Motor neuron (in vitro differentiated cells): Measurements from ENCODE around the gene CDK6. TPM values are rescaled to one million over a fixed set of nuclear protein-coding genes. Genes with fewer than 3 reads are reported as not detected.

Source experiments
- ATAC-seq, 8 experiments: fragments of 200-7000 bp; cut with Tn5 transposase; replicated peaks in 6 of 8; 2 replicates each; pipeline ENCODE4 v1.8.0; 2021; ENCODE audit warnings: mild to moderate bottlenecking in 8 of 8, moderate library complexity in 8 of 8
- H3K27ac ChIP-seq, 2 donors: fragments of 250-450 bp; sonication (Bioruptor Pico); 2 replicates each; pipeline ENCODE4 v1.9.0; 2021; ENCODE audit warnings: antibody characterized with exemption in 2 of 2, mild to moderate bottlenecking in 2 of 2, moderate library complexity in 1 of 2
- H3K4me1 ChIP-seq, 2 donors: fragments of 250-450 bp; sonication (Bioruptor Pico); replicated peaks in 1 of 2; 2 replicates each; pipeline ENCODE4 v1.6.1; 2021; ENCODE audit warnings: antibody characterized with exemption in 2 of 2, mild to moderate bottlenecking in 2 of 2, moderate library complexity in 1 of 2
- H3K4me3 ChIP-seq, 5 donors: fragments of 250-450 bp; sonication (Bioruptor Pico); 2 replicates each; pipeline ENCODE4 v1.9.0; 2021; ENCODE audit warnings: antibody characterized with exemption in 5 of 5, mild to moderate bottlenecking in 5 of 5, moderate library complexity in 4 of 5
- WGBS, 10 experiments: fragments of 450-650 bp; shearing (Covaris generic); methylation state at CpG; one replicate each; pipeline ENCODE4 v1.0.0; 2022; 5-methylcytosine and 5-hydroxymethylcytosine counted together
- in situ Hi-C, 9 experiments: fragments of 400-800 bp; cut with MboI; loops; one replicate each; pipeline ENCODE4 v1.15.0; 2021; ENCODE audit warnings: low sequenced_read_pairs in 9 of 9, low pct_unique_long_range_greater_than_20kb in 2 of 9; ENCODE audit not compliant: unreplicated experiment in 9 of 9
- total RNA-seq, 8 experiments: library from RNA; unstranded; fragments of 300-600 nt; gene quantifications; 2 replicates each; pipeline versions ENCODE4 v1.2.3 to v1.2.4, GENCODE V29; 2022

The CDK6 gene
- total RNA-seq, 8 experiments from 2014 or later: 11.2 to 55.2 (median 25.7) TPM

GRCh38 chr7:92833024-92833765 lies 3.2 kb downstream of the CDK6 start:
- H3K27ac ChIP-seq: peak overlapping the region; percentile 42 to 79
- H3K4me1 ChIP-seq: peaks cover 25 to 29% of the 10 kb centered on the region in 2 donors
- in situ Hi-C loops: loop anchor here in 4 of 9 experiments (25.0 kb wide), 3 partner anchors 146 to 221 kb away; no protein-coding TSS in a partner anchor

GRCh38 chr7:92832534-92833023 lies 3.8 kb downstream of the CDK6 start:
- in situ Hi-C loops: loop anchor here in 4 of 9 experiments (25.0 kb wide), 3 partner anchors 145 to 220 kb away; no protein-coding TSS in a partner anchor
- Histone ChIP-seq H3K4me3 (peak overlapping the region; percentile 61 to 84 (median 79)), H3K27ac (peak overlapping the region in 1 of 2 donors; percentile 79), H3K4me1 (peaks cover 25 to 31% of the 10 kb centered on the region in 2 donors)
- no peak for ATAC-seq
- WGBS, 10 experiments: 0 to 19% (median 5%) methylated on average over 3 to 6 of the region's 18 CpGs; no CpG with 5 or more reads in 3 of the 10 experiments

More at GRCh38 chr7:92833024-92833765, 3.2 kb downstream of the CDK6 start:
- ATAC-seq: peak; percentile 30 to 73 (median 64)
- peak overlapping the region; percentile 61 to 84 (median 79) for H3K4me3 ChIP-seq
- 0 to 1% (median 0%) methylated on average over 2 to 29 of the region's 83 CpGs; no CpG with 5 or more reads in 5 of the 10 experiments for WGBS, 10 experiments

GRCh38 chr7:92831716-92832533 lies 4.4 kb downstream of the CDK6 start:
- in situ Hi-C loops: loop anchor here in 4 of 9 experiments (25.0 kb wide), 3 partner anchors 145 to 220 kb away; no protein-coding TSS in a partner anchor

DNA sequence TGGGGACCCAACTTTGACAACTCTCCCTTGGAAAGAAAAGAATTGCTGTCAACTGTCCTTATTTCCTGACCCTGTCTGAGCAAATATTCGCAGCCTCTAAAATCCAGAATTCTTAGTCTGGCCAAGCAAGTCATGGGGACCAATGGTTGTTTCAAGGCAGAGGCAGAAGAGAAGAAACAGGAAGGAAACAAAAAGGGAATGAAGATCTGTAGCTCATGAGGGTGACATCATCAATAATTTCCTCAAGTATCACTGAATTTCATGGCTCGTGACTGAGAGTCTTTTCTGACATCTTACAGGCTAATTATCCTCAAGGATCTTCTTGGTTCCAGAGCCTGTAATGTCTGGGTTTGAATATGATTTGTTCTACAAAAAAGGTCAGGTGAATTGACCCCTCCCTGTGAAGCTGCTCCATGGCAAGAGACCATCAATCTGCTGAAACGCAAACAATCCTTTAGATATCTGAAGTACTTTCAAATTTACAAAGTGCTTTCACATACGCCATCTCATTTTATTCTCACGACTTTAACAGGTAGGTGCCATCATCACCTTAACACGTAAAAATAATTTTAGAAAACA lies 5.8 kb downstream of the CDK6 start:
- 47 to 90% (median 77%) methylated on average over 2 to 6 of the region's 6 CpGs for WGBS, 10 experiments
- H3K27ac ChIP-seq: peak overlapping the region; percentile 22 to 33
- H3K4me3 ChIP-seq: peak overlapping the region in 4 of 5 donors; percentile 61 to 84 (median 78)
- peaks cover 27 to 39% of the 10 kb centered on the region in 2 donors for H3K4me1 ChIP-seq
- in situ Hi-C loops: loop anchor here in 4 of 9 experiments (25.0 kb wide), 3 partner anchors 143 to 218 kb away; no protein-coding TSS in a partner anchor
- ATAC-seq: no peak

More at GRCh38 chr7:92831716-92832533, 4.4 kb downstream of the CDK6 start:
- H3K27ac ChIP-seq: no peak overlapping the region
- 7 to 80% (median 51%) methylated on average over 1 to 7 of the region's 7 CpGs for WGBS, 10 experiments
- H3K4me3 ChIP-seq: peak overlapping the region; percentile 61 to 84 (median 79)
- peak in 1 of 8 experiments; percentile 7 for ATAC-seq
- peaks cover 27 to 36% of the 10 kb centered on the region in 2 donors for H3K4me1 ChIP-seq

- Histone ChIP-seq H3K4me1 (peaks cover 27 to 39% of the 10 kb centered on the region in 2 donors), H3K27ac (peak overlapping the region in 1 of 2 donors; percentile 33), H3K4me3 (peak overlapping the region in 1 of 5 donors; percentile 79)
- WGBS, 10 experiments: 60 to 100% (median 100%) methylated on average over 1 of the region's 1 CpG; no CpG with 5 or more reads in 2 of the 10 experiments
- in situ Hi-C loops: loop anchor here in 4 of 9 experiments (25.0 kb wide), 3 partner anchors 143 to 218 kb away; no protein-coding TSS in a partner anchor
- ATAC-seq: no peak
Measured at GRCh38 chr7:92830027-92830426, 6.3 kb downstream of the CDK6 start.

GRCh38 chr7:92827464-92828120 lies 8.8 kb downstream of the CDK6 start:
- H3K4me1 ChIP-seq: peaks cover 27 to 39% of the 10 kb centered on the region in 2 donors
- H3K27ac ChIP-seq: no peak overlapping the region
- H3K4me3 ChIP-seq: no peak overlapping the region
- WGBS, 10 experiments: 20 to 90% (median 60%) methylated on average over 1 to 3 of the region's 3 CpGs; no CpG with 5 or more reads in 5 of the 10 experiments
- no peak for ATAC-seq
- in situ Hi-C loops: loop anchor here in 4 of 9 experiments (25.0 kb wide), 3 partner anchors 140 to 215 kb away; no protein-coding TSS in a partner anchor

DNA sequence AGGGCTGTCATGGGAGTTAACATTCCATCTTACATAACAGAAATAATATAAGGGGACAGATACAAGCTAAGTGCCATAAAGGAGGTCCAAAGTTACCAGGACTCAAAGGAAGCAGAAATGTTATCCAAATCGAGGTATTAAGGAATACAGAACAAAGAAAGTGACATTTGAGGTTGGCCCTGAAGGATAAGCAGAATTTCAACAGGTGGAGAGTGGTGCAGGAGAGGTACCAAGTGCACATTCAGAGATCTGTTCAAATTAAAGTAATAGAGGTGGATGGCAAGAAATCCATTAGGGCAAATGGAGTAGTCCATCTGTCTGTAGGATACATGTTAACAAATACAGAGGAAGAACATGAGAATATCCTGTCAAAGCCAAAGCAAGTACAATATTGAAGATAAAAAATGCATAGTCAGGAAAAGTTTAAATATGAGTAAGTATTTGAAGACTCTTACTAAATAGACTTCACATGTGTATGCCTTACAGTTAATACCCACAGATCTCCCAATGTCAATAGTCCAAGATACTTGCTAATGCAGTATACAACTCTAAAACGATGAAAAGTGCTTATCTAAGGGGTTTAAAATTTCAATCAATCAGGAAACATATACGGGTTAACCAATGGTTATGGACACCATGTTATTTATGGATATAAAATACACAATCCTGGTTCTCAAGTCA lies 10.0 kb downstream of the CDK6 start:
- ATAC-seq: no peak
- 42 to 97% (median 83%) methylated on average over 1 to 3 of the region's 3 CpGs for whole genome bisulfite sequencing, 10 experiments
- Histone ChIP-seq H3K4me3 (no peak overlapping the region), H3K4me1 (peaks cover 24 to 30% of the 10 kb centered on the region in 2 donors), H3K27ac (no peak overlapping the region)
- in situ Hi-C loops: loop anchor here in 4 of 9 experiments (25.0 kb wide), 3 partner anchors 139 to 214 kb away; no protein-coding TSS in a partner anchor

- WGBS, 10 experiments: 43 to 100% (median 90%) methylated on average over 1 to 3 of the region's 3 CpGs
- Histone ChIP-seq H3K4me1 (peaks cover 10 to 17% of the 10 kb centered on the region in 2 donors), H3K4me3 (no peak overlapping the region), H3K27ac (no peak overlapping the region)
- in situ Hi-C loops: loop anchor here in 4 of 9 experiments (25.0 kb wide), 3 partner anchors 138 to 213 kb away; no protein-coding TSS in a partner anchor
- peak in 1 of 8 experiments; percentile 27 for ATAC-seq
Measured at GRCh38 chr7:92824901-92825480, 11.4 kb downstream of the CDK6 start.

- no peak overlapping the region for H3K27ac ChIP-seq
- H3K4me3 ChIP-seq: no peak overlapping the region
- peaks cover 5 to 13% of the 10 kb centered on the region in 2 donors for H3K4me1 ChIP-seq
- WGBS, 10 experiments: 47 to 100% (median 83%) methylated on average over 1 to 2 of the region's 2 CpGs; no CpG with 5 or more reads in 2 of the 10 experiments
- ATAC-seq: no peak
- in situ Hi-C loops: no loop called here
Measured at GRCh38 chr7:92824450-92824849, 11.9 kb downstream of the CDK6 start.

DNA sequence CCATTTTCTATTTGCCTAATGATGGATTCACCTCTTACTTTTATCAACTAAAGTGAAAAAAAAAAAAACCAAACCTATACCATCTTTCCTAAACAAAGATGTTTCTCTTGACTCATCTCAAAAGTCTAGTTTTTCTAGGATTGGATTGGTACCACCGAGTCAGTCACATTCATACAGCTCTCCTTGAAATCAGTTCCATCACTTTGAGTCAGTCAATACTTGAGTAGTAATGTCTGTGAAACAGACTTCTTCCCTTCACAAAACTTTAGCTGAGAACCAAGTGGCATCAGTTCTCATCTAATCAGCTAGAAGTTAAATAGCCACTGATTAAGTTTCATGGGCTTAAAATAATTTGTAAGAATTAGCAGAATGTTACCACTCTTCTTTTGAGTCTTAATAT lies 13.3 kb downstream of the CDK6 start:
- WGBS, 10 experiments: 67 to 100% (median 100%) methylated on average over 1 of the region's 1 CpG; no CpG with 5 or more reads in 2 of the 10 experiments
- peaks cover 2 to 10% of the 10 kb centered on the region in 2 donors for H3K4me1 ChIP-seq
- in situ Hi-C loops: no loop called here
- H3K4me3 ChIP-seq: no peak overlapping the region
- no peak for ATAC-seq
- no peak overlapping the region for H3K27ac ChIP-seq

- no peak overlapping the region for H3K4me3 ChIP-seq
Measured at GRCh38 chr7:92820191-92820590, 16.2 kb downstream of the CDK6 start.

More at GRCh38 chr7:92820191-92820590, 16.2 kb downstream of the CDK6 start:
- Histone ChIP-seq H3K27ac (no peak overlapping the region), H3K4me1 (no peaks in the 10 kb centered on the region)
- in situ Hi-C loops: no loop called here
- ATAC-seq: no peak
- 73 to 100% (median 97%) methylated on average over 1 to 3 of the region's 3 CpGs for WGBS, 10 experiments
